ENCODE results near the gene ASF1A. TPM values are rescaled to one million over a fixed set of nuclear protein-coding genes. Genes with fewer than 3 reads are reported as not detected.

ASF1A gene
- total and polyA plus RNA-seq, 10 of the 15 experiments (the other 5 are each of a cell fraction or from before 2014, with no cell fraction given) = 23.7 to 103 (median 31.5) TPM

GRCh38 chr6:118945217-118945616, 51.3 kb downstream of the ASF1A start:
- ChIA-PET CTCF (interaction anchor here (1.5 kb wide), 1 partner anchor 48 kb away, joined by 4 read pairs; no protein-coding TSS in a partner anchor), SMC1A (ENCODE audit: uncharacterized antibody, unreplicated experiment) (interaction anchor here (1.5 kb wide), 1 partner anchor 48 kb away, joined by 3 read pairs; no protein-coding TSS in a partner anchor), RAD21 (ENCODE audit: unreplicated experiment) (no interaction called here), POLR2A (no interaction called here)
- DNase-seq (ENCODE audit: low read depth, low spot score) = no peak
- no peaks in the 10 kb centered on the region for H4K20me1 ChIP-seq (ENCODE audit: control insufficient read depth, insufficient read depth)
- no peak overlapping the region for H3K4me2 ChIP-seq (ENCODE audit: control insufficient read depth, insufficient read depth)
- H3K9ac ChIP-seq (ENCODE audit: control insufficient read depth, insufficient read depth, low read length) = no peak overlapping the region
- no TSS peak for BruUV-seq (replicated peaks)
- no peak overlapping the region for H2AFZ ChIP-seq (ENCODE audit: control insufficient read depth, low read depth, low read length)
- H3K27ac ChIP-seq (ENCODE audit: control insufficient read depth, insufficient read depth) = no peak overlapping the region
- peaks cover 2% of the 10 kb centered on the region; the same call in 2 of the 3 replicates for H3K9me3 ChIP-seq (replicated peaks; ENCODE audit: control insufficient read depth, insufficient read depth, low read length)
- no peak for ATAC-seq
- intact Hi-C loops (cut with micrococcal nuclease; ENCODE audit: unreplicated experiment) (no loop called here), in situ Hi-C loops (cut with MboI) (no loop called here)
- FAIRE-seq = no peak
- no peaks in the 10 kb centered on the region for H3K27me3 ChIP-seq (replicated peaks in 1 of 2; ENCODE audit: control insufficient read depth in 2 of 2, insufficient read depth in 2 of 2, low read length in 1 of 2)
- no peaks in the 10 kb centered on the region for H3K79me2 ChIP-seq (ENCODE audit: control insufficient read depth, insufficient read depth, low read length)
- H3K4me1 ChIP-seq (ENCODE audit: control insufficient read depth, insufficient read depth, low read length) = no peaks in the 10 kb centered on the region
- no peak for TF ChIP-seq EP300 (IDR thresholded peaks at IDR 0.05; ENCODE audit: borderline replicate concordance in 1 of 2, control insufficient read depth in 1 of 2, low read depth in 2 of 2, low read length in 2 of 2)
- no peak for TF ChIP-seq MXI1 (IDR thresholded peaks at IDR 0.05; ENCODE audit: low read depth, low read length)
- no peak for TF ChIP-seq KLF5 (IDR thresholded peaks at IDR 0.05; ENCODE audit: partially characterized antibody)
- no peak overlapping the region for H3K4me3 ChIP-seq
- no peaks in the 10 kb centered on the region for H3K36me3 ChIP-seq (ENCODE audit: control insufficient read depth in 2 of 2, insufficient read depth in 2 of 2, low read length in 1 of 2)

DNA sequence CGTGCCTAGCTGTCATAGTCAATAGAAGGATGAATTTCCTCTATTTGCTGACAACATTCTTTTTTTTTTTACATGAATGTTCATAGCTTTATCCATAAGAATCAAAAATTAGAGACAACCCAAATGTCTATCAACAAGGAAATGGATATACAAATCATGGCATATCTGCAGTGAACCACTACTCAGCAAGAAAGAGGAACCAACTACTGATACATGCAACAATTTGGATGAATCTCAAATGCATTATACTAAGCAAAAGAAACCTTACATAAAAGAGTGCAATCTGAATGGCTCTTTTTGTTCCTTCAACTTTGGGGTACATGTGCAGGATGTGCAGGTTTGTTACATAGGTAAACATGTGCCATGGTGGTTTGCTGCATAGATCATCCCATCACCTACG, 58.7 kb downstream of the ASF1A start:
- no TSS peak for BruUV-seq (replicated peaks)
- H3K4me2 ChIP-seq (ENCODE audit: control insufficient read depth, insufficient read depth) = no peak overlapping the region
- H2AFZ ChIP-seq (ENCODE audit: control insufficient read depth, low read depth, low read length) = no peak overlapping the region
- ATAC-seq (no peak), FAIRE-seq (peak; percentile 27), DNase-seq (ENCODE audit: low read depth, low spot score) (no peak)
- no peaks in the 10 kb centered on the region for H3K27me3 ChIP-seq (replicated peaks in 1 of 2; ENCODE audit: control insufficient read depth in 2 of 2, insufficient read depth in 2 of 2, low read length in 1 of 2)
- intact Hi-C loops (cut with micrococcal nuclease; ENCODE audit: unreplicated experiment) (no loop called here), in situ Hi-C loops (cut with MboI) (loop anchor here (25.0 kb wide), 1 partner anchor 160 kb away; no protein-coding TSS in a partner anchor)
- ChIA-PET CTCF (interaction anchor here (1.9 kb wide), 1 partner anchor 10 kb away, joined by 7 read pairs; no protein-coding TSS in a partner anchor), POLR2A (no interaction called here), SMC1A (ENCODE audit: uncharacterized antibody, unreplicated experiment) (interaction anchor here (1.0 to 2.2 kb wide), 3 partner anchors 11 to 18 kb away, joined by 3 to 6 read pairs (median 4); partner anchors contain the start of gene MCM9), RAD21 (ENCODE audit: unreplicated experiment) (no interaction called here)
- no peak overlapping the region for H3K4me3 ChIP-seq
- no peaks in the 10 kb centered on the region for H3K36me3 ChIP-seq (ENCODE audit: control insufficient read depth in 2 of 2, insufficient read depth in 2 of 2, low read length in 1 of 2)
- no peaks in the 10 kb centered on the region for H3K79me2 ChIP-seq (ENCODE audit: control insufficient read depth, insufficient read depth, low read length)
- no peak overlapping the region for H3K27ac ChIP-seq (ENCODE audit: control insufficient read depth, insufficient read depth)
- H3K4me1 ChIP-seq (ENCODE audit: control insufficient read depth, insufficient read depth, low read length) = no peaks in the 10 kb centered on the region
- no peak overlapping the region for H3K9ac ChIP-seq (ENCODE audit: control insufficient read depth, insufficient read depth, low read length)
- no peaks in the 10 kb centered on the region for H4K20me1 ChIP-seq (ENCODE audit: control insufficient read depth, insufficient read depth)
- no peak for TF ChIP-seq POLR2AphosphoS2 (IDR thresholded peaks at IDR 0.05; ENCODE audit: low read depth, low read length)
- TF ChIP-seq TCF3 (IDR thresholded peaks at IDR 0.05; ENCODE audit: borderline replicate concordance, insufficient read depth, low read depth, low read length) = no peak
- TF ChIP-seq PAX8 (IDR thresholded peaks at IDR 0.05) = no peak
- no peak for TF ChIP-seq WRNIP1 (IDR thresholded peaks at IDR 0.05; ENCODE audit: borderline replicate concordance, low read depth, low read length)
- no peak for TF ChIP-seq SMAD5 (IDR thresholded peaks at IDR 0.05; ENCODE audit: low read depth)
- no peak for TF ChIP-seq BCL11A (IDR thresholded peaks at IDR 0.05; ENCODE audit: low read depth, low read length)
- TF ChIP-seq USF2 (IDR thresholded peaks at IDR 0.05; ENCODE audit: borderline replicate concordance, low read depth, low read length) = no peak
- no peak for TF ChIP-seq FOS (IDR thresholded peaks at IDR 0.05; ENCODE audit: borderline replicate concordance, extremely low read depth, insufficient read length)
- no peaks in the 10 kb centered on the region for H3K9me3 ChIP-seq (replicated peaks; ENCODE audit: control insufficient read depth, insufficient read depth, low read length)
- 97% methylated on average over 2 of the region's 2 CpGs for WGBS (ENCODE audit: insufficient coverage, insufficient replicate concordance, low lambda C conversion rate, missing lambda C conversion rate)

All from GM12878 (cell line).